Peyer's patch (tissue), 4 donors: Measurements from ENCODE around the gene PALLD. TPM values are rescaled to one million over a fixed set of nuclear protein-coding genes. Genes with fewer than 3 reads are reported as not detected.

ENCODE experiments used
- DNase-seq, 3 donors: peaks; one replicate each; pipeline ENCODE4 v3.0.0-alpha.2; 2017 to 2019
- H3K27ac ChIP-seq, 4 donors: fragments of 200-600 bp; sonication (generic); one replicate each; pipeline ENCODE4 v1.5.1; 2016 to 2019
- H3K27me3 ChIP-seq, 2 donors: fragments of 200-600 bp; sonication (generic); one replicate each; pipeline ENCODE4 v1.5.1; 2019
- H3K36me3 ChIP-seq, 3 donors: fragments of 200-600 bp; sonication (generic); one replicate each; pipeline ENCODE4 v1.5.1; 2016 to 2019
- H3K4me1 ChIP-seq, 4 donors: fragments of 200-600 bp; sonication (generic); one replicate each; pipeline ENCODE4 v1.5.1; 2016 to 2019
- H3K4me3 ChIP-seq, 4 donors: fragments of 200-600 bp; sonication (generic); 1 replicate in 3 of 4; 2 replicates in 1 of 4; pipeline ENCODE4 v1.5.1; 2016 to 2019; ENCODE audit warnings: mild to moderate bottlenecking in 1 of 4
- H3K9me3 ChIP-seq, 4 donors: fragments of 200-600 bp; sonication (generic); one replicate each; pipeline ENCODE4 v1.5.1; 2016 to 2019; ENCODE audit warnings: mild to moderate bottlenecking in 1 of 4
- POLR2A ChIP-seq, 2 donors: fragments of 450-650 bp; IDR thresholded peaks; one replicate each; pipeline ENCODE4 v1.5.1; 2017; ENCODE audit warnings: antibody characterized with exemption in 2 of 2, mild to moderate bottlenecking in 2 of 2, moderate library complexity in 2 of 2
- total RNA-seq, 4 donors: library from RNA; depleted of rRNA; stranded (reverse); fragments of >200 nt; gene quantifications; one replicate each; pipeline ENCODE4 v1.1.0, GENCODE V29; 2016
- TF ChIP-seq, protein P1 (sequence below), 6 experiments: fragments of 450-650 bp in 4 of 6; fragments of 200-600 bp in 2 of 6; sonication (generic) in 1 of 6; IDR thresholded peaks; one replicate each; pipeline ENCODE4 v1.5.1; 2017 to 2019; ENCODE audit warnings: antibody characterized with exemption in 6 of 6, mild to moderate bottlenecking in 3 of 6, moderate library complexity in 1 of 6

PALLD gene
- total RNA-seq, 4 donors from 2014 or later = 68.0 to 175 (median 78.4) TPM

GRCh38 chr4:168693750-168694490 lies 197.1 kb downstream of the PALLD start:
- Histone ChIP-seq H3K9me3 (no peaks in the 10 kb centered on the region), H3K4me3 (no peak overlapping the region), H3K4me1 (no peaks in the 10 kb centered on the region), H3K27me3 (no peaks in the 10 kb centered on the region), H3K27ac (peak overlapping the region in 1 of 4 donors; percentile 20), H3K36me3 (no peaks in the 10 kb centered on the region)
- TF ChIP-seq, protein P1, sequence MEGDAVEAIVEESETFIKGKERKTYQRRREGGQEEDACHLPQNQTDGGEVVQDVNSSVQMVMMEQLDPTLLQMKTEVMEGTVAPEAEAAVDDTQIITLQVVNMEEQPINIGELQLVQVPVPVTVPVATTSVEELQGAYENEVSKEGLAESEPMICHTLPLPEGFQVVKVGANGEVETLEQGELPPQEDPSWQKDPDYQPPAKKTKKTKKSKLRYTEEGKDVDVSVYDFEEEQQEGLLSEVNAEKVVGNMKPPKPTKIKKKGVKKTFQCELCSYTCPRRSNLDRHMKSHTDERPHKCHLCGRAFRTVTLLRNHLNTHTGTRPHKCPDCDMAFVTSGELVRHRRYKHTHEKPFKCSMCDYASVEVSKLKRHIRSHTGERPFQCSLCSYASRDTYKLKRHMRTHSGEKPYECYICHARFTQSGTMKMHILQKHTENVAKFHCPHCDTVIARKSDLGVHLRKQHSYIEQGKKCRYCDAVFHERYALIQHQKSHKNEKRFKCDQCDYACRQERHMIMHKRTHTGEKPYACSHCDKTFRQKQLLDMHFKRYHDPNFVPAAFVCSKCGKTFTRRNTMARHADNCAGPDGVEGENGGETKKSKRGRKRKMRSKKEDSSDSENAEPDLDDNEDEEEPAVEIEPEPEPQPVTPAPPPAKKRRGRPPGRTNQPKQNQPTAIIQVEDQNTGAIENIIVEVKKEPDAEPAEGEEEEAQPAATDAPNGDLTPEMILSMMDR (IDR thresholded peaks at IDR 0.05) = no peak
- TF ChIP-seq POLR2A (IDR thresholded peaks at IDR 0.05) = no peak
- DNase-seq = no peak

DNA sequence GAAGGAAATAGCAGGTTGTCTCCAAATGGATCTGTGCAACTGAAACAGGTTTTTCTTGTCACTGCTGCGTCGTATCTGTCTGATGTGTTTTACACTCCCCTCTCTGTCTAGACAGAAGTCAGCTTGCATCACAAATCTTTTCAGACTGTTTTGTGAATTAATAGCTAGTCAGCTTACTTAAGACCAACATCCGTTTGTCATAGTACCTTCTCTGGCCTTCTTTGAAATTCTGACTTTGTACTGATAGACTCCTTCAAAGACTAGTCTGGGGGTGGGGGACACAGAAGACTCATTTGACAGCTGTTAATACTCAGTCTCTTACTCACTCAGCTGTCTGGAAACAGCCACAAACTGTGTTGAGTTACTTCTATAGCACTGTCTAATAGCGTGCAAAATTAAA lies 197.8 kb downstream of the PALLD start:
- Histone ChIP-seq H3K9me3 (no peaks in the 10 kb centered on the region), H3K27ac (peak overlapping the region in 1 of 4 donors; percentile 20), H3K27me3 (no peaks in the 10 kb centered on the region), H3K4me3 (no peak overlapping the region), H3K4me1 (no peaks in the 10 kb centered on the region), H3K36me3 (no peaks in the 10 kb centered on the region)
- TF ChIP-seq POLR2A (IDR thresholded peaks at IDR 0.05) = no peak
- TF ChIP-seq, protein P1 (IDR thresholded peaks at IDR 0.05) = no peak
- DNase-seq = no peak

DNA sequence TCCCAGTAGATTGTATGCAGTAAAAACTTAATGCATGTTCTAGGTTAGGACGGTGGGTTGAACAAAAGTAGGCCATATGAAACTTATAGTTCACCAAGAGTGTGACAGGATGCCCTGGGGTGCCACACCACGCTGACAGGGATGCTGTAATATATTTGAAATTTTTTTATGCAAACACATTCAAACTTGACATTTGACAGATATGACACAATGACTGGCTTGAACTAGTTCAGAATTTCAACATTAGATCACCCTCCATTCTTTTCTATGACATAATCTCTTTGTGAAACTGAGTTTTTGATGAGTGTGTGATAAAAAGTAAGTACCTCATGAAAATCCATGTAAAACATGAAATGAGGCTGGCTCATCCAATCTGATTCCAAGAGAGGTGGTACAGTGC lies 198.4 kb downstream of the PALLD start:
- DNase-seq = no peak
- Histone ChIP-seq H3K4me3 (no peak overlapping the region), H3K36me3 (no peaks in the 10 kb centered on the region), H3K27me3 (no peaks in the 10 kb centered on the region), H3K4me1 (no peaks in the 10 kb centered on the region), H3K9me3 (no peaks in the 10 kb centered on the region), H3K27ac (no peak overlapping the region)
- TF ChIP-seq, protein P1 (IDR thresholded peaks at IDR 0.05) = no peak
- no peak for TF ChIP-seq POLR2A (IDR thresholded peaks at IDR 0.05)

DNA sequence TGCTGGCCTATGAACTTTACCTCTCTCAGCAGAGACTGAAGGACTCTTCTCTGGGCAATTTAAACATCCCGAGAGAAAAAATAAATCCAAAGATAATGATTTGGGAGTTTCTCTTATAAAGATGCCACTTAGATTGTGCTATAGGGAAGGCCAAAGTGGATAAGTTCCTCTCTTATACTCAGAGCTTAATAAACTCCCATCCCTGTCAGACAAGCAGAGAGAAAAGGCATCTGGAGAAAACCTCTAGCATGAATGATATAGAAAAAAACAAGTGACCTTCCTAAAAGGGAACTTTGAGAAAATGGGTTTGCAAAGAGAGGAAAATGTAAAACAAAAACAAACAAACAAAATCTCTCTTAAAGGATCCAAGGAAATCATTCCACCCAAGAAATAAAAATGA lies 199.4 kb downstream of the PALLD start:
- TF ChIP-seq POLR2A (IDR thresholded peaks at IDR 0.05) = no peak
- TF ChIP-seq, protein P1 (IDR thresholded peaks at IDR 0.05) = no peak
- Histone ChIP-seq H3K36me3 (no peaks in the 10 kb centered on the region), H3K27ac (no peak overlapping the region), H3K9me3 (no peaks in the 10 kb centered on the region), H3K4me3 (no peak overlapping the region), H3K4me1 (no peaks in the 10 kb centered on the region), H3K27me3 (no peaks in the 10 kb centered on the region)
- no peak for DNase-seq

GRCh38 chr4:168696826-168697225 lies 200.0 kb downstream of the PALLD start:
- H3K4me1 ChIP-seq = no peaks in the 10 kb centered on the region
- H3K27ac ChIP-seq = no peak overlapping the region
- TF ChIP-seq, protein P1 (IDR thresholded peaks at IDR 0.05) = no peak
- TF ChIP-seq POLR2A (IDR thresholded peaks at IDR 0.05) = no peak
- no peaks in the 10 kb centered on the region for H3K36me3 ChIP-seq
- no peaks in the 10 kb centered on the region for H3K27me3 ChIP-seq
- no peak overlapping the region for H3K4me3 ChIP-seq
- no peak for DNase-seq
- H3K9me3 ChIP-seq = no peaks in the 10 kb centered on the region
